ENCODE measurements around the gene UBE3B.

UBE3B gene

GRCh38 chr12:109558374-109559199, 81.2 kb downstream of the UBE3B start:
- no peak for DNase-seq (ENCODE audit: low read depth in 1 of 2, low spot score in 1 of 2)
- no peak overlapping the region for H3K27ac ChIP-seq (replicated peaks)
- no peaks in the 10 kb centered on the region for H3K27me3 ChIP-seq (ENCODE audit: insufficient read depth, poor library complexity, severe bottlenecking)
- H3K4me3 ChIP-seq (replicated peaks; ENCODE audit: insufficient read depth, low read length) = no peak overlapping the region
- TF ChIP-seq POLR2AphosphoS5 (IDR thresholded peaks at IDR 0.05; ENCODE audit: low read depth) (no peak), REST (IDR thresholded peaks at IDR 0.05; ENCODE audit: insufficient replicate concordance, low read depth) (no peak), GABPA (IDR thresholded peaks at IDR 0.05; ENCODE audit: low read depth) (no peak), CTCF (IDR thresholded peaks at IDR 0.05; ENCODE audit: insufficient read depth, low read length) (no peak), SPI1 (IDR thresholded peaks at IDR 0.05; ENCODE audit: borderline replicate concordance, low read depth) (no peak)

GRCh38 chr12:109559200-109559505, 81.7 kb downstream of the UBE3B start:
- H3K27me3 ChIP-seq (ENCODE audit: insufficient read depth, poor library complexity, severe bottlenecking) = no peaks in the 10 kb centered on the region
- TF ChIP-seq POLR2AphosphoS5 (IDR thresholded peaks at IDR 0.05; ENCODE audit: low read depth) = no peak
- TF ChIP-seq GABPA (IDR thresholded peaks at IDR 0.05; ENCODE audit: low read depth) = no peak
- no peak for TF ChIP-seq REST (IDR thresholded peaks at IDR 0.05; ENCODE audit: insufficient replicate concordance, low read depth)
- no peak for TF ChIP-seq SPI1 (IDR thresholded peaks at IDR 0.05; ENCODE audit: borderline replicate concordance, low read depth)
- TF ChIP-seq CTCF (IDR thresholded peaks at IDR 0.05; ENCODE audit: insufficient read depth, low read length) = no peak
- H3K4me3 ChIP-seq (replicated peaks; ENCODE audit: insufficient read depth, low read length) = no peak overlapping the region
- DNase-seq (ENCODE audit: low read depth in 1 of 2, low spot score in 1 of 2) = no peak
- H3K27ac ChIP-seq (replicated peaks) = no peak overlapping the region

GRCh38 chr12:109559601-109560000, 82.2 kb downstream of the UBE3B start:
- no peak for DNase-seq (ENCODE audit: low read depth in 1 of 2, low spot score in 1 of 2)
- Histone ChIP-seq H3K27me3 (ENCODE audit: insufficient read depth, poor library complexity, severe bottlenecking) (no peaks in the 10 kb centered on the region), H3K27ac (replicated peaks) (no peak overlapping the region), H3K4me3 (replicated peaks; ENCODE audit: insufficient read depth, low read length) (no peak overlapping the region)
- TF ChIP-seq CTCF (IDR thresholded peaks at IDR 0.05; ENCODE audit: insufficient read depth, low read length) = no peak
- TF ChIP-seq REST (IDR thresholded peaks at IDR 0.05; ENCODE audit: insufficient replicate concordance, low read depth) = no peak
- TF ChIP-seq POLR2AphosphoS5 (IDR thresholded peaks at IDR 0.05; ENCODE audit: low read depth) = no peak
- TF ChIP-seq SPI1 (IDR thresholded peaks at IDR 0.05; ENCODE audit: borderline replicate concordance, low read depth) = no peak
- no peak for TF ChIP-seq GABPA (IDR thresholded peaks at IDR 0.05; ENCODE audit: low read depth)
